ENCODE measurements around the gene CECR2. TPM values are rescaled to one million over a fixed set of nuclear protein-coding genes. Genes with fewer than 3 reads are reported as not detected.
A peak's percentile ranks its signal among the peaks of the same experiment; 100 is the strongest.

Gene CECR2
- polyA plus RNA-seq (2013) = under 0.01 TPM

GRCh38 chr22:17369439-17370025 is at the start of gene CECR2:
Gene CECR2, plus strand, starts transcription at chr22:17369460. Its CDS starts 324 bp downstream, at chr22:17369784.
- H3K27ac ChIP-seq (ENCODE audit: insufficient read depth in 1 of 2, low read depth in 1 of 2, low read length in 2 of 2, poor library complexity in 1 of 2, severe bottlenecking in 2 of 2) = no peak within 1 kb of the TSS
- no peaks in the 10 kb centered on the region for H3K36me3 ChIP-seq (ENCODE audit: control insufficient read depth in 4 of 4, insufficient read depth in 4 of 4, low read length in 3 of 4)
- H3K4me1 ChIP-seq (ENCODE audit: control extremely low read depth in 1 of 4, control insufficient read depth in 4 of 4, insufficient read depth in 4 of 4, low read length in 3 of 4) = peaks cover 3 to 28% (median 25%) of the 10 kb centered on the region in 4 experiments
- WGBS (ENCODE audit: insufficient coverage) = under 1% methylated on average over 54 of the region's 92 CpGs
- peak in 2 of 3 donors; percentile 47 to 56 for DNase-seq
- CTCF ChIA-PET = interaction anchor here (0.8 to 1.5 kb wide), 2 partner anchors 27 to 70 kb away, joined by 3 to 4 read pairs; no protein-coding TSS in a partner anchor
- H3K27me3 ChIP-seq (replicated peaks in 2 of 5; ENCODE audit: control insufficient read depth in 4 of 5, insufficient read depth in 5 of 5, low read length in 4 of 5) = peaks cover 20 to 89% (median 47%) of the 10 kb centered on the region in 5 experiments
- POLR2A ChIA-PET = no interaction called here
- peak within 1 kb of the TSS in 6 of 7 experiments; percentile 3 to 68 (median 54) for H3K4me3 ChIP-seq (ENCODE audit: control insufficient read depth in 1 of 7, extremely low read depth in 1 of 7, insufficient read depth in 4 of 7, low read depth in 2 of 7, low read length in 6 of 7)
- H3K9me3 ChIP-seq (ENCODE audit: control extremely low read depth in 1 of 5, control insufficient read depth in 4 of 5, insufficient read depth in 2 of 5, low read depth in 1 of 5, low read length in 4 of 5) = no peaks in the 10 kb centered on the region

- ChIA-PET POLR2A (no interaction called here), CTCF (no interaction called here)
- H3K27ac ChIP-seq (ENCODE audit: insufficient read depth in 1 of 2, low read depth in 1 of 2, low read length in 2 of 2, poor library complexity in 1 of 2, severe bottlenecking in 2 of 2) = no peak overlapping the region
- DNase-seq = no peak
- H3K4me3 ChIP-seq (ENCODE audit: control insufficient read depth in 1 of 7, extremely low read depth in 1 of 7, insufficient read depth in 4 of 7, low read depth in 2 of 7, low read length in 6 of 7) = no peak overlapping the region
- H3K4me1 ChIP-seq (ENCODE audit: control extremely low read depth in 1 of 4, control insufficient read depth in 4 of 4, insufficient read depth in 4 of 4, low read length in 3 of 4) = no peaks in the 10 kb centered on the region
- WGBS (ENCODE audit: insufficient coverage) = 96% methylated on average over 4 of the region's 5 CpGs
- no peaks in the 10 kb centered on the region for H3K9me3 ChIP-seq (ENCODE audit: control extremely low read depth in 1 of 5, control insufficient read depth in 4 of 5, insufficient read depth in 2 of 5, low read depth in 1 of 5, low read length in 4 of 5)
- H3K27me3 ChIP-seq (replicated peaks in 2 of 5; ENCODE audit: control insufficient read depth in 4 of 5, insufficient read depth in 5 of 5, low read length in 4 of 5) = peaks cover 0 to 4% (median 0%) of the 10 kb centered on the region in 5 experiments
- H3K36me3 ChIP-seq (ENCODE audit: control insufficient read depth in 4 of 4, insufficient read depth in 4 of 4, low read length in 3 of 4) = no peaks in the 10 kb centered on the region
These were observed 49.7 kb upstream of the CECR2 start for GRCh38 chr22:17319546-17319945.

GRCh38 chr22:17322511-17322910 is 46.7 kb upstream of the CECR2 start:
- H3K4me3 ChIP-seq (ENCODE audit: control insufficient read depth in 1 of 7, extremely low read depth in 1 of 7, insufficient read depth in 4 of 7, low read depth in 2 of 7, low read length in 6 of 7) = no peak overlapping the region
- no peaks in the 10 kb centered on the region for H3K27me3 ChIP-seq (replicated peaks in 2 of 5; ENCODE audit: control insufficient read depth in 4 of 5, insufficient read depth in 5 of 5, low read length in 4 of 5)
- CTCF ChIA-PET = interaction anchor here (0.6 kb wide), 1 partner anchor 212 kb away, joined by 3 read pairs; no protein-coding TSS in a partner anchor
- H3K4me1 ChIP-seq (ENCODE audit: control extremely low read depth in 1 of 4, control insufficient read depth in 4 of 4, insufficient read depth in 4 of 4, low read length in 3 of 4) = no peaks in the 10 kb centered on the region
- POLR2A ChIA-PET = no interaction called here
- H3K27ac ChIP-seq (ENCODE audit: insufficient read depth in 1 of 2, low read depth in 1 of 2, low read length in 2 of 2, poor library complexity in 1 of 2, severe bottlenecking in 2 of 2) = no peak overlapping the region
- H3K36me3 ChIP-seq (ENCODE audit: control insufficient read depth in 4 of 4, insufficient read depth in 4 of 4, low read length in 3 of 4) = no peaks in the 10 kb centered on the region
- no CpG with 5 or more reads among the region's 4 CpGs for WGBS (ENCODE audit: insufficient coverage)
- no peak for DNase-seq
- H3K9me3 ChIP-seq (ENCODE audit: control extremely low read depth in 1 of 5, control insufficient read depth in 4 of 5, insufficient read depth in 2 of 5, low read depth in 1 of 5, low read length in 4 of 5) = no peaks in the 10 kb centered on the region

DNA sequence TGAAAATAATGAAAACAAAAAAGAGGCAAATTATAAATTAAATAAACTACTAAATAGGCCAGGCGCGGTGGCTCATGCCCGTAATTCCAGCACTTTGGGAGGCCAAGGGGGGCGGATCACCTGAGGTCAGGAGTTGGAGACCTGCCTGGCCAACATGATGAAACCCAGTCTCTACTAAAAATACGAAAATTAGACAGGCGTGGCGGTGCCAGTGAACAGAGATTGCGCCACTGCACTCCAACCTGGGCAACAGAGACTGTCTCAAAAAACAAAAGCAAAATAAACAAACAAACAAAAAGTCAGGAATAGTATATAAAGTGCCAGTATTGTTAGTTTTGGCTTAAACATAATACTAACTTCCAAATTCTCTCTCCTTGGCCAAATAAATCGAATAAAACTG is 37.6 kb upstream of the CECR2 start:
- DNase-seq = no peak

DNA sequence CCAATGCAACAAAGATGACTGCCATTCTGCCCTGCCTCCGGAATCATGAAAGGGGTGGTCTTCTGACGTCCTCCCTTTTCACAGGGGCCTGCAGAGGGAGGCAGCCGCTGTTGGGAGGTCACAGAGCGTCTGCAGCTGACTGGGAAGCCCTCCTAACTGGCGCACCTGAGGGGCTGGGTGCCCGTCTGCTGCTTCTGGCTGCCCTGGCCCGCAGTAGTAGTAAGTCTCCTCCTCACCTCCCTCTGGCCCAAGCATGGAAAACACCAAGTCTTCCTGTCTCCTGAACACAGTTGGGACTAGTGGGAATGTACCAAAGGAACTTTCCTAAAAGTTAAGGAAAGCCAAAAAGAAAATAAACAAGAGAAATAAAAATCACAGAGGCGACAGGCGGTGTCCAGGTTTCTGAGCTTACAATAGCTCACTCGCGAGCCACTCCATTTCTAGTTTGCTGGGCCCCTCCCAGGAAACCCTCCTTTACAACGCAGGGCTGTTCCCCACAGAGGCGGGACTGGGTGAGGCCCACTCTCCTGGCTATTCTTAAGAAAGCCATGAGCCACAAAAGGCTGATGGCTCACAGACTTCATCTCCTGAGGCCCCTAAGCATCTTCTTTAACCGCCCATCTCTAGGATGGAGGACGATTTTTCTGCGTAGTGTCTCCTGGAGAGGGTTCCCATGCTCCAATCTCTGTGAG is 37.0 kb upstream of the CECR2 start:
- no peak overlapping the region for H3K27ac ChIP-seq (ENCODE audit: insufficient read depth in 1 of 2, low read depth in 1 of 2, low read length in 2 of 2, poor library complexity in 1 of 2, severe bottlenecking in 2 of 2)
- ChIA-PET POLR2A (no interaction called here), CTCF (no interaction called here)
- H3K9me3 ChIP-seq (ENCODE audit: control extremely low read depth in 1 of 5, control insufficient read depth in 4 of 5, insufficient read depth in 2 of 5, low read depth in 1 of 5, low read length in 4 of 5) = no peaks in the 10 kb centered on the region
- WGBS (ENCODE audit: insufficient coverage) = 91% methylated on average over 16 of the region's 16 CpGs
- H3K27me3 ChIP-seq (replicated peaks in 2 of 5; ENCODE audit: control insufficient read depth in 4 of 5, insufficient read depth in 5 of 5, low read length in 4 of 5) = peaks cover 0 to 2% (median 0%) of the 10 kb centered on the region in 5 experiments
- H3K4me1 ChIP-seq (ENCODE audit: control extremely low read depth in 1 of 4, control insufficient read depth in 4 of 4, insufficient read depth in 4 of 4, low read length in 3 of 4) = no peaks in the 10 kb centered on the region
- H3K4me3 ChIP-seq (ENCODE audit: control insufficient read depth in 1 of 7, extremely low read depth in 1 of 7, insufficient read depth in 4 of 7, low read depth in 2 of 7, low read length in 6 of 7) = no peak overlapping the region
- no peak for DNase-seq
- no peaks in the 10 kb centered on the region for H3K36me3 ChIP-seq (ENCODE audit: control insufficient read depth in 4 of 4, insufficient read depth in 4 of 4, low read length in 3 of 4)

More for the DNA sequence above, 37.6 kb upstream of the CECR2 start:
- ChIA-PET CTCF (no interaction called here), POLR2A (no interaction called here)
- Histone ChIP-seq H3K27ac (ENCODE audit: insufficient read depth in 1 of 2, low read depth in 1 of 2, low read length in 2 of 2, poor library complexity in 1 of 2, severe bottlenecking in 2 of 2) (no peak overlapping the region), H3K27me3 (replicated peaks in 2 of 5; ENCODE audit: control insufficient read depth in 4 of 5, insufficient read depth in 5 of 5, low read length in 4 of 5) (no peaks in the 10 kb centered on the region), H3K9me3 (ENCODE audit: control extremely low read depth in 1 of 5, control insufficient read depth in 4 of 5, insufficient read depth in 2 of 5, low read depth in 1 of 5, low read length in 4 of 5) (no peaks in the 10 kb centered on the region), H3K4me3 (ENCODE audit: control insufficient read depth in 1 of 7, extremely low read depth in 1 of 7, insufficient read depth in 4 of 7, low read depth in 2 of 7, low read length in 6 of 7) (no peak overlapping the region), H3K36me3 (ENCODE audit: control insufficient read depth in 4 of 4, insufficient read depth in 4 of 4, low read length in 3 of 4) (no peaks in the 10 kb centered on the region), H3K4me1 (ENCODE audit: control extremely low read depth in 1 of 4, control insufficient read depth in 4 of 4, insufficient read depth in 4 of 4, low read length in 3 of 4) (no peaks in the 10 kb centered on the region)
- 98% methylated on average over 5 of the region's 9 CpGs for WGBS (ENCODE audit: insufficient coverage)

DNA sequence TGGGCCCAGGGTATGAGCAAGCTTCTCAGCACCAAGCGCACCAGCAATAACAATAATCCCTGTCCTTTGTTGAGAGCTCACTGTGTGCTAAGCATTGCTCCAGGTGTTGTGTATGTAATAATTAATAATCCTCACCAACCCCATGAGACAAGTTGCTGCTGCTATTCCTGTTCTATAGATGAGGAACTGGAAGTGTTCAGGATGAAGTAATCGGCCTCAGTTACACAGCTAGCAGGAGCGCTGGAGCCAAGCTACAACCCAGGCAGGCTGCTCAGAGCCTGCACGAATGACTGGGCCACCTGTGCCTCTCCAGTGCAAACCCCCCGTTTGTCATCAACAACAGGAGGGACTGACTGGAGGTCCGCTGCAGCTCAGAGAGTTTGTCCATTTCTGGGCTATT is 35.2 kb upstream of the CECR2 start:
- H3K4me3 ChIP-seq (ENCODE audit: control insufficient read depth in 1 of 7, extremely low read depth in 1 of 7, insufficient read depth in 4 of 7, low read depth in 2 of 7, low read length in 6 of 7) = no peak overlapping the region
- no peaks in the 10 kb centered on the region for H3K4me1 ChIP-seq (ENCODE audit: control extremely low read depth in 1 of 4, control insufficient read depth in 4 of 4, insufficient read depth in 4 of 4, low read length in 3 of 4)
- POLR2A ChIA-PET = interaction anchor here (0.6 kb wide), 1 partner anchor 197 kb away, joined by 3 read pairs; no protein-coding TSS in a partner anchor
- no peaks in the 10 kb centered on the region for H3K9me3 ChIP-seq (ENCODE audit: control extremely low read depth in 1 of 5, control insufficient read depth in 4 of 5, insufficient read depth in 2 of 5, low read depth in 1 of 5, low read length in 4 of 5)
- peaks cover 0 to 9% (median 0%) of the 10 kb centered on the region in 5 experiments for H3K27me3 ChIP-seq (replicated peaks in 2 of 5; ENCODE audit: control insufficient read depth in 4 of 5, insufficient read depth in 5 of 5, low read length in 4 of 5)
- DNase-seq = no peak
- 96% methylated on average over 5 of the region's 6 CpGs for WGBS (ENCODE audit: insufficient coverage)
- H3K36me3 ChIP-seq (ENCODE audit: control insufficient read depth in 4 of 4, insufficient read depth in 4 of 4, low read length in 3 of 4) = no peaks in the 10 kb centered on the region
- no peak overlapping the region for H3K27ac ChIP-seq (ENCODE audit: insufficient read depth in 1 of 2, low read depth in 1 of 2, low read length in 2 of 2, poor library complexity in 1 of 2, severe bottlenecking in 2 of 2)
- CTCF ChIA-PET = interaction anchor here (0.8 kb wide), 1 partner anchor 21 kb away, joined by 3 read pairs; no protein-coding TSS in a partner anchor

DNA sequence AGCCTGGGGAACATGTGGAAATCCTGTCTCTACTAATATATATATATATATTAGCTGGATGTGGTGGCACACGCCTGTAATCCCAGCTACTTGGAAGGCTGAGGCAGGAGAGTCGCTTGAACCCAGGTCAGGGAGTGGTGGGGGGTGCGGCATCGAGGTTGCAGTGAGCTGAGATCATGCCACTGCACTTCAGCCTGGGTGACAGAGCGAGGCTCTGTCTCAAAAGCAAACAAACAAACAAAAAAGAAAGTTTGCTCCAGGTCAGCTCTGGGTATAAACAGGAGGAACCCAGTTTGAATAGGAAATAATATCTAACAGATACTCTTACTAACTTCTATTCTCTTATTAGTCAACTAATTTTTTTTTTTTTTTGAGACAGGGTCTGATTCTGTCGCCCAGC is 34.3 kb upstream of the CECR2 start:
- POLR2A ChIA-PET = no interaction called here
- CTCF ChIA-PET = interaction anchor here (0.7 to 0.8 kb wide), 2 partner anchors 16 to 21 kb away, joined by 3 read pairs; no protein-coding TSS in a partner anchor
- peaks cover 0 to 13% (median 0%) of the 10 kb centered on the region in 5 experiments for H3K27me3 ChIP-seq (replicated peaks in 2 of 5; ENCODE audit: control insufficient read depth in 4 of 5, insufficient read depth in 5 of 5, low read length in 4 of 5)
- H3K4me3 ChIP-seq (ENCODE audit: control insufficient read depth in 1 of 7, extremely low read depth in 1 of 7, insufficient read depth in 4 of 7, low read depth in 2 of 7, low read length in 6 of 7) = no peak overlapping the region
- H3K27ac ChIP-seq (ENCODE audit: insufficient read depth in 1 of 2, low read depth in 1 of 2, low read length in 2 of 2, poor library complexity in 1 of 2, severe bottlenecking in 2 of 2) = no peak overlapping the region
- no peaks in the 10 kb centered on the region for H3K4me1 ChIP-seq (ENCODE audit: control extremely low read depth in 1 of 4, control insufficient read depth in 4 of 4, insufficient read depth in 4 of 4, low read length in 3 of 4)
- WGBS (ENCODE audit: insufficient coverage) = 83% methylated on average over 1 of the region's 6 CpGs
- H3K9me3 ChIP-seq (ENCODE audit: control extremely low read depth in 1 of 5, control insufficient read depth in 4 of 5, insufficient read depth in 2 of 5, low read depth in 1 of 5, low read length in 4 of 5) = no peaks in the 10 kb centered on the region
- no peak for DNase-seq
- H3K36me3 ChIP-seq (ENCODE audit: control insufficient read depth in 4 of 4, insufficient read depth in 4 of 4, low read length in 3 of 4) = no peaks in the 10 kb centered on the region
